Breast epithelium (tissue), 4 donors: ENCODE results near the gene RCOR3. TPM values are rescaled to one million over a fixed set of nuclear protein-coding genes. Genes with fewer than 3 reads are reported as not detected.
A peak's percentile ranks its signal among the peaks of the same experiment; 100 is the strongest.

ENCODE experiments used
- DNase-seq, 2 donors: peaks; one replicate each; pipeline ENCODE4 v3.0.0-alpha.2; 2019; ENCODE audit warnings: low spot score in 2 of 2
- H3K27ac ChIP-seq, 2 donors: fragments of 200-600 bp; sonication (generic) in 1 of 2; one replicate each; pipeline ENCODE4 v1.5.1; 2016 to 2019; ENCODE audit warnings: mild to moderate bottlenecking in 1 of 2
- H3K27me3 ChIP-seq, 2 donors: fragments of 200-600 bp; sonication (generic) in 1 of 2; one replicate each; pipeline versions ENCODE4 v1.5.1 to v1.6.0; 2017 to 2019; ENCODE audit warnings: control low read depth in 1 of 2, mild to moderate bottlenecking in 1 of 2
- H3K36me3 ChIP-seq: fragments of 200-600 bp; one replicate; pipeline ENCODE4 v1.5.1; 2019
- H3K4me1 ChIP-seq, 2 donors: fragments of 200-600 bp; sonication (generic); one replicate each; pipeline ENCODE4 v1.5.1; 2016 to 2019; ENCODE audit warnings: control low read depth in 1 of 2
- H3K4me3 ChIP-seq, 3 donors: fragments of 200-600 bp; sonication (generic); 1 replicate in 2 of 3; 2 replicates in 1 of 3; pipeline ENCODE4 v1.5.1; 2016 to 2019; ENCODE audit warnings: mild to moderate bottlenecking in 3 of 3, moderate library complexity in 2 of 3
- H3K9me3 ChIP-seq, 2 donors: fragments of 200-600 bp; sonication (generic) in 1 of 2; one replicate each; pipeline ENCODE4 v1.5.1; 2016 to 2019; ENCODE audit warnings: control low read depth in 1 of 2
- POLR2A ChIP-seq: fragments of 450-650 bp; IDR thresholded peaks from one replicate; pipeline ENCODE4 v1.6.1; 2016; ENCODE audit warnings: antibody characterized with exemption, mild to moderate bottlenecking, moderate library complexity
- POLR2AphosphoS5 ChIP-seq, 3 donors: sonication (generic); formaldehyde crosslinking; IDR thresholded peaks; one replicate each; pipeline ENCODE4 v1.6.1; 2017; ENCODE audit warnings: antibody characterized with exemption in 3 of 3
- intact Hi-C: fragments of 100-400 bp; cut with DNase I; formaldehyde crosslinking; loops from one replicate; pipeline ENCODE4 v1.15.1; 2023; ENCODE audit warnings: low total_unique reads
- total RNA-seq, 3 donors: library from RNA; depleted of rRNA; stranded (reverse); fragments of >200 nt; gene quantifications; one replicate each; pipeline ENCODE4 v1.1.0, GENCODE V29; 2016
- TF ChIP-seq, protein P1 (sequence below), 3 donors: fragments of 450-650 bp; IDR thresholded peaks; one replicate each; pipeline ENCODE4 v1.5.1; 2016 to 2017; ENCODE audit warnings: antibody characterized with exemption in 3 of 3, mild to moderate bottlenecking in 3 of 3, moderate library complexity in 3 of 3

The RCOR3 gene
- total RNA-seq, 3 donors from 2014 or later, result 45.9 to 107 (median 62.6) TPM

GRCh38 chr1:211323156-211324063 is 64.2 kb downstream of the RCOR3 start:
- DNase-seq, result no peak
- TF ChIP-seq, protein P1, sequence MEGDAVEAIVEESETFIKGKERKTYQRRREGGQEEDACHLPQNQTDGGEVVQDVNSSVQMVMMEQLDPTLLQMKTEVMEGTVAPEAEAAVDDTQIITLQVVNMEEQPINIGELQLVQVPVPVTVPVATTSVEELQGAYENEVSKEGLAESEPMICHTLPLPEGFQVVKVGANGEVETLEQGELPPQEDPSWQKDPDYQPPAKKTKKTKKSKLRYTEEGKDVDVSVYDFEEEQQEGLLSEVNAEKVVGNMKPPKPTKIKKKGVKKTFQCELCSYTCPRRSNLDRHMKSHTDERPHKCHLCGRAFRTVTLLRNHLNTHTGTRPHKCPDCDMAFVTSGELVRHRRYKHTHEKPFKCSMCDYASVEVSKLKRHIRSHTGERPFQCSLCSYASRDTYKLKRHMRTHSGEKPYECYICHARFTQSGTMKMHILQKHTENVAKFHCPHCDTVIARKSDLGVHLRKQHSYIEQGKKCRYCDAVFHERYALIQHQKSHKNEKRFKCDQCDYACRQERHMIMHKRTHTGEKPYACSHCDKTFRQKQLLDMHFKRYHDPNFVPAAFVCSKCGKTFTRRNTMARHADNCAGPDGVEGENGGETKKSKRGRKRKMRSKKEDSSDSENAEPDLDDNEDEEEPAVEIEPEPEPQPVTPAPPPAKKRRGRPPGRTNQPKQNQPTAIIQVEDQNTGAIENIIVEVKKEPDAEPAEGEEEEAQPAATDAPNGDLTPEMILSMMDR (IDR thresholded peaks at IDR 0.05), result peak in 2 of 3 donors; percentile 73 to 77
- no peak for TF ChIP-seq POLR2AphosphoS5 (IDR thresholded peaks at IDR 0.05)
- H3K36me3 ChIP-seq, result no peaks in the 10 kb centered on the region
- H3K27ac ChIP-seq, result no peak overlapping the region
- H3K9me3 ChIP-seq, result no peaks in the 10 kb centered on the region
- H3K4me3 ChIP-seq, result no peak overlapping the region
- H3K27me3 ChIP-seq, result no peaks in the 10 kb centered on the region
- no peaks in the 10 kb centered on the region for H3K4me1 ChIP-seq
- intact Hi-C loops, result no loop called here

- H3K27me3 ChIP-seq, result no peaks in the 10 kb centered on the region
- H3K4me3 ChIP-seq, result no peak overlapping the region
- TF ChIP-seq, protein P1 (IDR thresholded peaks at IDR 0.05), result no peak
- TF ChIP-seq POLR2AphosphoS5 (IDR thresholded peaks at IDR 0.05) (no peak), POLR2A (no peak)
- DNase-seq, result no peak
- no peaks in the 10 kb centered on the region for H3K36me3 ChIP-seq
- intact Hi-C loops, result no loop called here
- H3K9me3 ChIP-seq, result no peaks in the 10 kb centered on the region
- H3K27ac ChIP-seq, result no peak overlapping the region
- H3K4me1 ChIP-seq, result peaks cover 0 to 2% of the 10 kb centered on the region in 2 donors
Measured at GRCh38 chr1:211324992-211325775, 66.0 kb downstream of the RCOR3 start.

DNA sequence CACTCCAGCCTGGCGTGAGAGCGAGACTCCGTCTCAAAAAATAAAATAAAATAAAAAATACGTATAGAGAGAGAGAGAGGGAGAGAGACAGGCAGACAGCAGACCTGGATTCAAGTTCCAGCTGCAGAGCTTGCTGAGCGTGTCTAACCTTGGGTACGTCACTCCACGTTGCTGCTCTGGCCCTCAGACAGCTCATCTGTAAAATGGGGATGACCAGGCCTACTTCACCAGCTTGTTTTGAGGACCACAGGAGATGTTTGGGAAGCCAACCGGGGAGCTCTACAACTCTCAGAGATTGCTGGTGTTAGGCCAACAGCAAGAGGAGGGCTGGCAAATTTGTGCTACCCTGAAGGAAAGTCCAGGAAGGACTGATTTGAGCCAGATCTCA is 67.0 kb downstream of the RCOR3 start:
- TF ChIP-seq POLR2A, result no peak
- intact Hi-C loops, result no loop called here
- no peak for DNase-seq
- Histone ChIP-seq H3K4me3 (peak overlapping the region; percentile 62 to 88 (median 82)), H3K27me3 (no peaks in the 10 kb centered on the region), H3K27ac (peak overlapping the region; percentile 82 to 91), H3K4me1 (peaks cover 0 to 4% of the 10 kb centered on the region in 2 donors), H3K9me3 (no peaks in the 10 kb centered on the region), H3K36me3 (no peaks in the 10 kb centered on the region)

DNA sequence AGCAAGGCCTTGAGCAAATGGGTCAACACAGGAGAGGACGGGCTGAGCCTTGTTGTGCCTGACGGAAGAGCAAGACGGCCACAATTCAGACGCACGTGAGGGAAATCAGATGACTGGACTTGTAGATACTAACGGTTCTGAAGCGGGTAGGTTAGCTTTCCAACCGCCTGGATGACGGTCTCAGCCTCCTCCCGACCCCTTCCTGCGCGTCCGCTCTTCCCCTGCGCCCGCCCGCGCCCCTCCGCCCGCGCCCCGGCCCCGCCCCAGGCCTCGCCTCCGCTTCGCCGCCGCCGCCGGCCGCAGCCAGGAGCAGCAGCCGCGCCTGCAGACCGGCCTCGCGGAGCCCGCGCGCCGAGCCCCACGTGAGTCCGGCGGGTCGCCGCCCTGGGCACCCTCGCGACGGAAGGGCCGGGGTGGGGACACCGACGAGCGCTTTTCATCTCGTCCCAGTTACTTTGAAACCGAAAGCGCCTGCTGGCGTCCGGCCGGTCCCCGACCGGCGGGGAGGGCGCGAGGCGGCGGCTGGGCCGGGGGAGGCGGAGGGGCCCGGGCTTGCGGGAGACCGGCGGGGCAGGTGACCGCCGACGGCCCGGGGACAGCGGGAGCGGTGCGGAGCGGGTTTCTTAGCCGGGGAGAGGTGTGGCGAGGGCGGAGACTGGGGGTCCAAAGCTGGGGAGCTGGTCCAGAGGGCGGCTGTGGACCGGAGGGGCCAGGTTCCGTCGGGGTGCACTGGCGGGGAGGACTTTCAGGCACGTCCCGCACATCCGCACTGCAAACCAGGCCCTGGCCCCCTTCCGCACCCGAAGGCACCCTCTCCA is 67.6 kb downstream of the RCOR3 start, which contains the start of gene TRAF5:
TSS of gene TRAF5 (plus strand) at position 306 of the 818 bp plus-strand sequence. CDS start 26,407 bp downstream, outside the sequence.
- DNase-seq, result no peak
- intact Hi-C loops, result no loop called here
- peaks cover 0 to 4% of the 10 kb centered on the region in 2 donors for H3K4me1 ChIP-seq

More for the DNA sequence above, 67.6 kb downstream of the RCOR3 start, which contains the start of gene TRAF5:
- Histone ChIP-seq H3K36me3 (no peaks in the 10 kb centered on the region), H3K4me3 (peak within 1 kb of the TSS; percentile 62 to 88 (median 82)), H3K27ac (peak within 1 kb of the TSS; percentile 82 to 91), H3K27me3 (no peaks in the 10 kb centered on the region), H3K9me3 (no peaks in the 10 kb centered on the region)
- TF ChIP-seq, protein P1 (IDR thresholded peaks at IDR 0.05), result no peak
- TF ChIP-seq POLR2A (no peak), POLR2AphosphoS5 (IDR thresholded peaks at IDR 0.05) (no peak)
